NK-92 (cell line): Measurements from ENCODE around the gene DOCK6.

Experiments
- DNase-seq: peaks from one replicate; lab custom pipeline; 2025; ENCODE audit not compliant: unreplicated experiment; lab: John Stamatoyannopoulos, UW

DOCK6 gene

GRCh38 chr19:11261971-11262839, at the start of gene DOCK6:
Gene DOCK6 (minus strand): TSS chr19:11262524. CDS start chr19:11262440, 84 bp downstream.
- no peak for DNase-seq

- DNase-seq, result no peak
Measured at GRCh38 chr19:11306337-11306736, 44.0 kb upstream of the DOCK6 start.

- DNase-seq, result no peak
Measured at GRCh38 chr19:11304936-11305335, 42.6 kb upstream of the DOCK6 start.

- no peak for DNase-seq
Measured at GRCh38 chr19:11300811-11301120, 38.4 kb upstream of the DOCK6 start.

- DNase-seq, result no peak
Measured at GRCh38 chr19:11299946-11300810, 37.9 kb upstream of the DOCK6 start.

GRCh38 chr19:11296264-11296663, 33.9 kb upstream of the DOCK6 start:
- DNase-seq, result no peak

- no peak for DNase-seq
Measured at GRCh38 chr19:11295665-11296245, 33.4 kb upstream of the DOCK6 start, which contains the start of gene TSPAN16. Gene TSPAN16 (plus strand): TSS chr19:11296160. CDS start chr19:11296298, 138 bp downstream.

GRCh38 chr19:11295180-11295579, 32.9 kb upstream of the DOCK6 start:
- no peak for DNase-seq

GRCh38 chr19:11293433-11294389, 31.4 kb upstream of the DOCK6 start:
- no peak for DNase-seq

- DNase-seq, result no peak
Measured at GRCh38 chr19:11291991-11292390, 29.7 kb upstream of the DOCK6 start.

GRCh38 chr19:11291415-11291814, 29.1 kb upstream of the DOCK6 start:
- DNase-seq, result no peak

GRCh38 chr19:11290256-11290655, 27.9 kb upstream of the DOCK6 start:
- DNase-seq, result no peak

- no peak for DNase-seq
Measured at GRCh38 chr19:11288349-11288748, 26.0 kb upstream of the DOCK6 start.

GRCh38 chr19:11286312-11286974, 24.1 kb upstream of the DOCK6 start:
- DNase-seq, result no peak

GRCh38 chr19:11284515-11284914, 22.2 kb upstream of the DOCK6 start:
- DNase-seq, result no peak

GRCh38 chr19:11281356-11282049, 19.2 kb upstream of the DOCK6 start:
- DNase-seq, result no peak

- no peak for DNase-seq
Measured at GRCh38 chr19:11279505-11280236, 17.3 kb upstream of the DOCK6 start.

GRCh38 chr19:11278670-11279069, 16.3 kb upstream of the DOCK6 start:
- no peak for DNase-seq
